HEK293T (cell line): Measurements from ENCODE around the gene FAM43A.

ENCODE experiments used
- CTCF ChIA-PET: fragments of 350-600 bp; formaldehyde crosslinking; extraction: SDS; loops from one replicate; lab custom pipeline; 2021; ENCODE audit warnings: antibody characterized with exemption, inconsistent platforms; lab: Yijun Ruan, JAX
- POLR2A ChIA-PET: fragments of 350-600 bp; formaldehyde crosslinking; extraction: SDS; loops from one replicate; lab custom pipeline; 2020; ENCODE audit warnings: antibody characterized with exemption, inconsistent platforms; lab: Yijun Ruan, JAX
- DNase-seq: peaks from one replicate; pipeline ENCODE4 v3.0.0; 2012; ENCODE audit warnings: mixed read lengths; ENCODE audit errors: extremely low spot score
- ARNT ChIP-seq: fragments of 450-650 bp; IDR thresholded peaks from 2 replicates; pipeline ENCODE4 v1.6.1; 2017; ENCODE audit warnings: mild to moderate bottlenecking
- BHLHE40 ChIP-seq: fragments of 450-650 bp; IDR thresholded peaks from 2 replicates; pipeline ENCODE4 v1.6.1; 2016; ENCODE audit warnings: mild to moderate bottlenecking, moderate library complexity, borderline replicate concordance
- CTBP1 ChIP-seq: fragments of 450-650 bp; IDR thresholded peaks from 2 replicates; pipeline ENCODE4 v1.6.1; 2016; ENCODE audit warnings: borderline replicate concordance
- ELF4 ChIP-seq: fragments of 450-650 bp; IDR thresholded peaks from 2 replicates; pipeline ENCODE4 v1.6.1; 2017; ENCODE audit warnings: antibody characterized with exemption
- FOXA1 ChIP-seq: fragments of 450-650 bp; IDR thresholded peaks from 2 replicates; pipeline ENCODE4 v1.6.1; 2016; ENCODE audit warnings: mild to moderate bottlenecking
- FOXK2 ChIP-seq: fragments of 450-650 bp; IDR thresholded peaks from 2 replicates; pipeline ENCODE4 v1.6.1; 2016; ENCODE audit warnings: mild to moderate bottlenecking
- FOXM1 ChIP-seq: fragments of 450-650 bp; IDR thresholded peaks from 2 replicates; pipeline ENCODE4 v1.6.1; 2017; ENCODE audit warnings: mild to moderate bottlenecking, borderline replicate concordance
- HDGF ChIP-seq: fragments of 450-650 bp; IDR thresholded peaks from 2 replicates; pipeline ENCODE4 v1.6.1; 2017; ENCODE audit warnings: antibody characterized with exemption, borderline replicate concordance
- L3MBTL2 ChIP-seq: fragments of 450-650 bp; conservative IDR thresholded peaks from 2 replicates; pipeline ENCODE4 v1.6.1; 2016; ENCODE audit warnings: mild to moderate bottlenecking
- LEF1 ChIP-seq: fragments of 450-650 bp; IDR thresholded peaks from 2 replicates; pipeline ENCODE4 v1.6.1; 2017; ENCODE audit warnings: mild to moderate bottlenecking, borderline replicate concordance
- NFRKB ChIP-seq: fragments of 450-650 bp; IDR thresholded peaks from 2 replicates; pipeline ENCODE4 v1.6.1; 2016; ENCODE audit warnings: mild to moderate bottlenecking, moderate library complexity
- PKNOX1 ChIP-seq: fragments of 450-650 bp; IDR thresholded peaks from 2 replicates; pipeline ENCODE4 v1.6.1; 2016
- SP1 ChIP-seq: fragments of 450-650 bp; IDR thresholded peaks from 2 replicates; pipeline ENCODE4 v1.6.1; 2017
- SUZ12 ChIP-seq: fragments of 450-650 bp; IDR thresholded peaks from 2 replicates; pipeline ENCODE4 v1.6.1; 2016; ENCODE audit warnings: mild to moderate bottlenecking
- TARDBP ChIP-seq: fragments of 450-650 bp; IDR thresholded peaks from 2 replicates; pipeline ENCODE4 v1.6.1; 2016
- ZNF384 ChIP-seq: fragments of 450-650 bp; IDR thresholded peaks from 2 replicates; pipeline ENCODE4 v1.6.1; 2016

Gene FAM43A

GRCh38 chr3:194718079-194718478 is 32.4 kb downstream of the FAM43A start:
- CTCF ChIA-PET: interaction anchor here (1.2 kb wide), 1 partner anchor 25 kb away, joined by 3 read pairs; no protein-coding TSS in a partner anchor

GRCh38 chr3:194720048-194720447 is 34.4 kb downstream of the FAM43A start:
- TF ChIP-seq FOXK2 (no peak), ZNF384 (no peak), FOXM1 (no peak), SP1 (no peak), LEF1 (no peak), SUZ12 (no peak), HDGF (no peak), TARDBP (no peak), L3MBTL2 (no peak), PKNOX1 (no peak)
- CTCF ChIA-PET: no interaction called here
- DNase-seq: no peak
- POLR2A ChIA-PET: no interaction called here

More at GRCh38 chr3:194718079-194718478, 32.4 kb downstream of the FAM43A start:
- POLR2A ChIA-PET: no interaction called here
- TF ChIP-seq BHLHE40: no peak
- TF ChIP-seq ELF4: no peak
- TF ChIP-seq SUZ12: no peak
- no peak for TF ChIP-seq TARDBP
- TF ChIP-seq CTBP1: no peak
- no peak for TF ChIP-seq L3MBTL2
- no peak for TF ChIP-seq ARNT
- TF ChIP-seq FOXK2: no peak
- no peak for TF ChIP-seq PKNOX1
- TF ChIP-seq SP1: no peak
- DNase-seq: no peak

GRCh38 chr3:194723846-194724618 is 38.3 kb downstream of the FAM43A start:
- POLR2A ChIA-PET: no interaction called here
- DNase-seq: no peak
- no peak for TF ChIP-seq ARNT
- TF ChIP-seq FOXK2: no peak
- TF ChIP-seq HDGF: no peak
- TF ChIP-seq NFRKB: no peak
- no peak for TF ChIP-seq FOXM1
- no peak for TF ChIP-seq ELF4
- TF ChIP-seq ZNF384: no peak
- CTCF ChIA-PET: interaction anchor here (0.7 kb wide), 1 partner anchor 10 kb away, joined by 4 read pairs; no protein-coding TSS in a partner anchor

GRCh38 chr3:194725346-194725745 is 39.7 kb downstream of the FAM43A start:
- TF ChIP-seq SP1 (no peak), LEF1 (no peak), FOXM1 (no peak), HDGF (no peak), BHLHE40 (no peak)
- POLR2A ChIA-PET: no interaction called here
- no peak for DNase-seq
- CTCF ChIA-PET: no interaction called here

- TF ChIP-seq FOXM1: no peak
- TF ChIP-seq SP1: no peak
- no peak for TF ChIP-seq NFRKB
- TF ChIP-seq FOXK2: no peak
- no peak for TF ChIP-seq ELF4
- TF ChIP-seq ARNT: no peak
- TF ChIP-seq CTBP1: no peak
- TF ChIP-seq TARDBP: no peak
- no peak for TF ChIP-seq L3MBTL2
- POLR2A ChIA-PET: no interaction called here
- CTCF ChIA-PET: interaction anchor here (0.6 kb wide), 1 partner anchor 56 kb away, joined by 3 read pairs; no protein-coding TSS in a partner anchor
- DNase-seq: no peak
Measured at GRCh38 chr3:194727435-194728128, 41.9 kb downstream of the FAM43A start.

- CTCF ChIA-PET: no interaction called here
- POLR2A ChIA-PET: no interaction called here
- no peak for DNase-seq
- TF ChIP-seq BHLHE40: no peak
- TF ChIP-seq HDGF: no peak
- TF ChIP-seq TARDBP: no peak
- no peak for TF ChIP-seq ZNF384
- TF ChIP-seq FOXA1: no peak
- no peak for TF ChIP-seq FOXM1
- no peak for TF ChIP-seq CTBP1
- TF ChIP-seq LEF1: no peak
- TF ChIP-seq ARNT: no peak
- no peak for TF ChIP-seq FOXK2
- no peak for TF ChIP-seq PKNOX1
- TF ChIP-seq NFRKB: no peak
- TF ChIP-seq L3MBTL2: no peak
- TF ChIP-seq SP1: no peak
Measured at GRCh38 chr3:194728986-194729385, 43.3 kb downstream of the FAM43A start.
